ENCODE results near the gene ARHGEF19. TPM values are rescaled to one million over a fixed set of nuclear protein-coding genes. Genes with fewer than 3 reads are reported as not detected.
A peak's percentile ranks its signal among the peaks of the same experiment; 100 is the strongest.

The ARHGEF19 gene
- total and polyA plus RNA-seq, 9 of the 15 experiments (the other 6 are each of a cell fraction or from before 2014, with no cell fraction given) = 0.73 to 21.0 (median 5.2) TPM

DNA sequence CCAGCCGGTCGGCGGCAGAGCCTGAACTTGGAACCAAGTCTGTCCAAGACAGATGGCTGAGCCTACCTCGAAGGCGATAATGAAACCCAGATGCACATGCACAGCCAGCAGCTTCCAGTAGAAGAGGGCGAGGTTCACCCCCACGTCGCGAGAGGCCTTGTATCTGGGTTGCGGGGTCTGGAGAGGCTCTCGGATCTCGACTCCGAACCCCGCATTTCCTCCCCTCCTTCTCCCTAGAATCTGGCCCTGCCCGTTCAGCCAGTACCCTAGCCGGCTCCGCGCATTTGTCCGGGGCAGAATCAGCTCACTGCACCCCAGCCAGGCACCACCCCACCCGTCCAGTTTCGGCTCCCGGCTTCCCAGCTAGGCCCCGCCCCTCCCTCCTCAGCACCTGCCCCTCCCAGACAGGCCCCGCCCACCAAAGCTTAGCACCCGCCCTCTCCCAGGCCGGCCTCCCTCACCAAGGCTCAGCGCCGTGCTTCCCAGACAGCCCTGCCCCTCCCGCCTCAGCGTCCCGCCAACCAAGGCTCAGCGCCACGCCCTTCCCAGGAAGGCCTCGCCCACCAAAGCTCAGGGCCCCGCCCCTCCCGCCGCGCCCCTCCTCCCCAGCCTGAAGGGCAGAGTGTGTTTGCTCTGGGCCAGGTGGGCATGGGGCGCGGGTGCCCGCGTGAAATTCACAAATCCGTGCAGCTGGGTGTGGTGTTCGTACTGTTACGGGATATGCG is 4.8 kb upstream of the ARHGEF19 start (continued):
- no peak for TF ChIP-seq CCAR2 (IDR thresholded peaks at IDR 0.05; ENCODE audit: low read depth, low read length)
- TF ChIP-seq TAL1 (IDR thresholded peaks at IDR 0.05) = peak; percentile 19; the same call in 1 of the 2 replicates
- TF ChIP-seq, protein P1, sequence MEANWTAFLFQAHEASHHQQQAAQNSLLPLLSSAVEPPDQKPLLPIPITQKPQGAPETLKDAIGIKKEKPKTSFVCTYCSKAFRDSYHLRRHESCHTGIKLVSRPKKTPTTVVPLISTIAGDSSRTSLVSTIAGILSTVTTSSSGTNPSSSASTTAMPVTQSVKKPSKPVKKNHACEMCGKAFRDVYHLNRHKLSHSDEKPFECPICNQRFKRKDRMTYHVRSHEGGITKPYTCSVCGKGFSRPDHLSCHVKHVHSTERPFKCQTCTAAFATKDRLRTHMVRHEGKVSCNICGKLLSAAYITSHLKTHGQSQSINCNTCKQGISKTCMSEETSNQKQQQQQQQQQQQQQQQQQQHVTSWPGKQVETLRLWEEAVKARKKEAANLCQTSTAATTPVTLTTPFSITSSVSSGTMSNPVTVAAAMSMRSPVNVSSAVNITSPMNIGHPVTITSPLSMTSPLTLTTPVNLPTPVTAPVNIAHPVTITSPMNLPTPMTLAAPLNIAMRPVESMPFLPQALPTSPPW (CRISPR knock-in tag; IDR thresholded peaks at IDR 0.05) = peak; percentile 83
- TF ChIP-seq, protein P2, sequence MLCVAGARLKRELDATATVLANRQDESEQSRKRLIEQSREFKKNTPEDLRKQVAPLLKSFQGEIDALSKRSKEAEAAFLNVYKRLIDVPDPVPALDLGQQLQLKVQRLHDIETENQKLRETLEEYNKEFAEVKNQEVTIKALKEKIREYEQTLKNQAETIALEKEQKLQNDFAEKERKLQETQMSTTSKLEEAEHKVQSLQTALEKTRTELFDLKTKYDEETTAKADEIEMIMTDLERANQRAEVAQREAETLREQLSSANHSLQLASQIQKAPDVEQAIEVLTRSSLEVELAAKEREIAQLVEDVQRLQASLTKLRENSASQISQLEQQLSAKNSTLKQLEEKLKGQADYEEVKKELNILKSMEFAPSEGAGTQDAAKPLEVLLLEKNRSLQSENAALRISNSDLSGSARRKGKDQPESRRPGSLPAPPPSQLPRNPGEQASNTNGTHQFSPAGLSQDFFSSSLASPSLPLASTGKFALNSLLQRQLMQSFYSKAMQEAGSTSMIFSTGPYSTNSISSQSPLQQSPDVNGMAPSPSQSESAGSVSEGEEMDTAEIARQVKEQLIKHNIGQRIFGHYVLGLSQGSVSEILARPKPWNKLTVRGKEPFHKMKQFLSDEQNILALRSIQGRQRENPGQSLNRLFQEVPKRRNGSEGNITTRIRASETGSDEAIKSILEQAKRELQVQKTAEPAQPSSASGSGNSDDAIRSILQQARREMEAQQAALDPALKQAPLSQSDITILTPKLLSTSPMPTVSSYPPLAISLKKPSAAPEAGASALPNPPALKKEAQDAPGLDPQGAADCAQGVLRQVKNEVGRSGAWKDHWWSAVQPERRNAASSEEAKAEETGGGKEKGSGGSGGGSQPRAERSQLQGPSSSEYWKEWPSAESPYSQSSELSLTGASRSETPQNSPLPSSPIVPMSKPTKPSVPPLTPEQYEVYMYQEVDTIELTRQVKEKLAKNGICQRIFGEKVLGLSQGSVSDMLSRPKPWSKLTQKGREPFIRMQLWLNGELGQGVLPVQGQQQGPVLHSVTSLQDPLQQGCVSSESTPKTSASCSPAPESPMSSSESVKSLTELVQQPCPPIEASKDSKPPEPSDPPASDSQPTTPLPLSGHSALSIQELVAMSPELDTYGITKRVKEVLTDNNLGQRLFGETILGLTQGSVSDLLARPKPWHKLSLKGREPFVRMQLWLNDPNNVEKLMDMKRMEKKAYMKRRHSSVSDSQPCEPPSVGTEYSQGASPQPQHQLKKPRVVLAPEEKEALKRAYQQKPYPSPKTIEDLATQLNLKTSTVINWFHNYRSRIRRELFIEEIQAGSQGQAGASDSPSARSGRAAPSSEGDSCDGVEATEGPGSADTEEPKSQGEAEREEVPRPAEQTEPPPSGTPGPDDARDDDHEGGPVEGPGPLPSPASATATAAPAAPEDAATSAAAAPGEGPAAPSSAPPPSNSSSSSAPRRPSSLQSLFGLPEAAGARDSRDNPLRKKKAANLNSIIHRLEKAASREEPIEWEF (CRISPR knock-in tag; IDR thresholded peaks at IDR 0.05) = no peak
- peak; percentile 30 for TF ChIP-seq RBBP5 (IDR thresholded peaks at IDR 0.05; ENCODE audit: borderline replicate concordance, insufficient read depth, low read length, poor library complexity, severe bottlenecking)
- 0 out of 2 replicates have a peak, but pooled peaks have one; percentile 52 for TF ChIP-seq ZC3H8 (IDR thresholded peaks at IDR 0.05)
- peak; percentile 39; the same call in 1 of the 2 replicates for TF ChIP-seq GABPB1 (CRISPR knock-in tag; IDR thresholded peaks at IDR 0.05)
- peak; percentile 91 for TF ChIP-seq NCOA6 (IDR thresholded peaks at IDR 0.05)
- peak; percentile 43; the same call in 1 of the 2 replicates for TF ChIP-seq SUPT5H (IDR thresholded peaks at IDR 0.05)
- peak in 1 of 2 experiments; percentile 87; a peak in 1 of 3 replicates for TF ChIP-seq CBX3 (IDR thresholded peaks at IDR 0.05; ENCODE audit: borderline replicate concordance in 1 of 2, low read length in 2 of 2)
- peak in 1 of 2 experiments; percentile 64; a peak in 1 of 4 replicates for TF ChIP-seq SRF (CRISPR knock-in tag; IDR thresholded peaks at IDR 0.05)
- TF ChIP-seq NUFIP1 (IDR thresholded peaks at IDR 0.05; ENCODE audit: partially characterized antibody) = no peak
- TF ChIP-seq HLTF (IDR thresholded peaks at IDR 0.05) = 0 out of 2 replicates have a peak, but pooled peaks have one; percentile 71
- peak; percentile 46 for TF ChIP-seq POLR2B (IDR thresholded peaks at IDR 0.05; ENCODE audit: low read depth, partially characterized antibody)
- TF ChIP-seq, protein P3, sequence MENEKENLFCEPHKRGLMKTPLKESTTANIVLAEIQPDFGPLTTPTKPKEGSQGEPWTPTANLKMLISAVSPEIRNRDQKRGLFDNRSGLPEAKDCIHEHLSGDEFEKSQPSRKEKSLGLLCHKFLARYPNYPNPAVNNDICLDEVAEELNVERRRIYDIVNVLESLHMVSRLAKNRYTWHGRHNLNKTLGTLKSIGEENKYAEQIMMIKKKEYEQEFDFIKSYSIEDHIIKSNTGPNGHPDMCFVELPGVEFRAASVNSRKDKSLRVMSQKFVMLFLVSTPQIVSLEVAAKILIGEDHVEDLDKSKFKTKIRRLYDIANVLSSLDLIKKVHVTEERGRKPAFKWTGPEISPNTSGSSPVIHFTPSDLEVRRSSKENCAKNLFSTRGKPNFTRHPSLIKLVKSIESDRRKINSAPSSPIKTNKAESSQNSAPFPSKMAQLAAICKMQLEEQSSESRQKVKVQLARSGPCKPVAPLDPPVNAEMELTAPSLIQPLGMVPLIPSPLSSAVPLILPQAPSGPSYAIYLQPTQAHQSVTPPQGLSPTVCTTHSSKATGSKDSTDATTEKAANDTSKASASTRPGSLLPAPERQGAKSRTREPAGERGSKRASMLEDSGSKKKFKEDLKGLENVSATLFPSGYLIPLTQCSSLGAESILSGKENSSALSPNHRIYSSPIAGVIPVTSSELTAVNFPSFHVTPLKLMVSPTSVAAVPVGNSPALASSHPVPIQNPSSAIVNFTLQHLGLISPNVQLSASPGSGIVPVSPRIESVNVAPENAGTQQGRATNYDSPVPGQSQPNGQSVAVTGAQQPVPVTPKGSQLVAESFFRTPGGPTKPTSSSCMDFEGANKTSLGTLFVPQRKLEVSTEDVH (IDR thresholded peaks at IDR 0.05; ENCODE audit: low read depth, partially characterized antibody) = peak; percentile 25

Measured in K562 (cell line).